ENCODE results near the gene LENG8. TPM values are rescaled to one million over a fixed set of nuclear protein-coding genes. Genes with fewer than 3 reads are reported as not detected.

LENG8 gene
- total RNA-seq, 1 experiment from 2014 or later, result 196 TPM

DNA sequence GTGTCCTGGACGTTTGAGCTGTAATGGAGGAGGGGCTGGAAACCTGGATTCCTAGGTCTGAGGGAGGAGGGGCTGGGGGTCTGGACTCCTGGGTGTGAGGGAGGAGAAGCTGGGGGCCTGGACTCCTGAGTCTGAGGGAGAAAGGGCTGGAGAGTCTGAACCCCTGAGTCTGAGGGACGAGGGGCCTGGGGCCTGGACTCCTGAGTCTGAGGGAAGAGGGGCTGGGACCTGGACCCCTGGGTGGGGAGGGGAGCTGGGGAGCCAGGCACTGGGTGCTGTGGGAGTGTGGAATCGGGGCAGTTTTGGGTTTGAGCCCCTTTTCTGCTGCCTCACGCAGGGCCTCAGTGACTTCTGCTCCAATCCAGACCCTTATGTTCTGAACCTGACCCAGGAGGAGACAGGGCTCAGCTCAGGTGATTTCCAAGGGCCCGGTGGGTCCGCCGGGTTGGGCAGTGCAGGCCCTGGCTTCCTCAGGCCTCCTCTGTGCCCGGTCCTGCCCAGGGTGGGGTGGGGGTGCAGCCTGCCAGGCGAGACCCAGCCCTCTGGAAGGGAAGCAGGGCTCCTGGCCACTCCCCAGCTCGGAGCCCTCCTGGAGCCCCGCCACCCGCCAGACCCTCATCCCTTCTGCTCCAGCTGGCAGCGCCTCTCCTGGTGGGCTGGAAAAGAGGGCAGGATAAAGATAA lies 19.3 kb upstream of the LENG8 start:
- TF ChIP-seq, protein P1, sequence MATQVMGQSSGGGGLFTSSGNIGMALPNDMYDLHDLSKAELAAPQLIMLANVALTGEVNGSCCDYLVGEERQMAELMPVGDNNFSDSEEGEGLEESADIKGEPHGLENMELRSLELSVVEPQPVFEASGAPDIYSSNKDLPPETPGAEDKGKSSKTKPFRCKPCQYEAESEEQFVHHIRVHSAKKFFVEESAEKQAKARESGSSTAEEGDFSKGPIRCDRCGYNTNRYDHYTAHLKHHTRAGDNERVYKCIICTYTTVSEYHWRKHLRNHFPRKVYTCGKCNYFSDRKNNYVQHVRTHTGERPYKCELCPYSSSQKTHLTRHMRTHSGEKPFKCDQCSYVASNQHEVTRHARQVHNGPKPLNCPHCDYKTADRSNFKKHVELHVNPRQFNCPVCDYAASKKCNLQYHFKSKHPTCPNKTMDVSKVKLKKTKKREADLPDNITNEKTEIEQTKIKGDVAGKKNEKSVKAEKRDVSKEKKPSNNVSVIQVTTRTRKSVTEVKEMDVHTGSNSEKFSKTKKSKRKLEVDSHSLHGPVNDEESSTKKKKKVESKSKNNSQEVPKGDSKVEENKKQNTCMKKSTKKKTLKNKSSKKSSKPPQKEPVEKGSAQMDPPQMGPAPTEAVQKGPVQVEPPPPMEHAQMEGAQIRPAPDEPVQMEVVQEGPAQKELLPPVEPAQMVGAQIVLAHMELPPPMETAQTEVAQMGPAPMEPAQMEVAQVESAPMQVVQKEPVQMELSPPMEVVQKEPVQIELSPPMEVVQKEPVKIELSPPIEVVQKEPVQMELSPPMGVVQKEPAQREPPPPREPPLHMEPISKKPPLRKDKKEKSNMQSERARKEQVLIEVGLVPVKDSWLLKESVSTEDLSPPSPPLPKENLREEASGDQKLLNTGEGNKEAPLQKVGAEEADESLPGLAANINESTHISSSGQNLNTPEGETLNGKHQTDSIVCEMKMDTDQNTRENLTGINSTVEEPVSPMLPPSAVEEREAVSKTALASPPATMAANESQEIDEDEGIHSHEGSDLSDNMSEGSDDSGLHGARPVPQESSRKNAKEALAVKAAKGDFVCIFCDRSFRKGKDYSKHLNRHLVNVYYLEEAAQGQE (IDR thresholded peaks at IDR 0.05; ENCODE audit: low read depth), result no peak
- TF ChIP-seq EZH2phosphoT487 (IDR thresholded peaks at IDR 0.05; ENCODE audit: borderline replicate concordance) (no peak), SIN3A (IDR thresholded peaks at IDR 0.05; ENCODE audit: low read depth) (no peak), ZFX (IDR thresholded peaks at IDR 0.05) (no peak), SP1 (IDR thresholded peaks at IDR 0.05; ENCODE audit: low read depth) (no peak), EGR1 (IDR thresholded peaks at IDR 0.05; ENCODE audit: low read depth) (no peak), EZH2 (IDR thresholded peaks at IDR 0.05) (no peak), FOSL1 (IDR thresholded peaks at IDR 0.05; ENCODE audit: low read depth) (no peak)
- TF ChIP-seq, protein P2, sequence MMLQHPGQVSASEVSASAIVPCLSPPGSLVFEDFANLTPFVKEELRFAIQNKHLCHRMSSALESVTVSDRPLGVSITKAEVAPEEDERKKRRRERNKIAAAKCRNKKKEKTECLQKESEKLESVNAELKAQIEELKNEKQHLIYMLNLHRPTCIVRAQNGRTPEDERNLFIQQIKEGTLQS (IDR thresholded peaks at IDR 0.05), result no peak
- TF ChIP-seq, protein P3, sequence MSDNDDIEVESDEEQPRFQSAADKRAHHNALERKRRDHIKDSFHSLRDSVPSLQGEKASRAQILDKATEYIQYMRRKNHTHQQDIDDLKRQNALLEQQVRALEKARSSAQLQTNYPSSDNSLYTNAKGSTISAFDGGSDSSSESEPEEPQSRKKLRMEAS (IDR thresholded peaks at IDR 0.05), result no peak
- peaks cover 29 to 36% of the 10 kb centered on the region in 2 experiments for H3K4me1 ChIP-seq (ENCODE audit: control insufficient read depth in 1 of 2, insufficient read depth in 2 of 2, low read length in 2 of 2)
- H2AFZ ChIP-seq (ENCODE audit: low read depth, low read length, poor library complexity, severe bottlenecking), result no peak overlapping the region
- H3K9ac ChIP-seq (ENCODE audit: low read length), result no peak overlapping the region
- H3K36me3 ChIP-seq (ENCODE audit: control insufficient read depth in 1 of 2, insufficient read depth in 2 of 2, low read length in 2 of 2), result no peaks in the 10 kb centered on the region
- no peak for DNase-seq (ENCODE audit: low read depth, low spot score)
- intact Hi-C loops (cut with micrococcal nuclease), result no loop called here
- ChIA-PET RAD21 (ENCODE audit: low non-redundant PET in 1 of 2, low total read pairs in 2 of 2, uncharacterized antibody in 2 of 2, unreplicated experiment in 2 of 2) (no interaction called here), POLR2A (no interaction called here), CTCF (no interaction called here)
- H3K4me3 ChIP-seq (replicated peaks in 1 of 2; ENCODE audit: low read depth in 1 of 2, low read length in 2 of 2), result no peak overlapping the region
- no peaks in the 10 kb centered on the region for H3K9me2 ChIP-seq (ENCODE audit: insufficient read depth)
- no TSS peak for BruUV-seq (replicated peaks)
- no peak for ATAC-seq
- peak overlapping the region; percentile 88 for H3K4me2 ChIP-seq (ENCODE audit: low read length)
- no peaks in the 10 kb centered on the region for H4K20me1 ChIP-seq (ENCODE audit: insufficient read depth)
- H3K79me2 ChIP-seq (ENCODE audit: insufficient read depth, low read length), result no peaks in the 10 kb centered on the region
- no peak overlapping the region for H3K27ac ChIP-seq (ENCODE audit: low read depth, low read length)
- H3K9me3 ChIP-seq (ENCODE audit: control insufficient read depth in 1 of 2, insufficient read depth in 1 of 2, low read depth in 1 of 2, low read length in 2 of 2), result no peaks in the 10 kb centered on the region
- no peaks in the 10 kb centered on the region for H3K27me3 ChIP-seq (ENCODE audit: insufficient read depth, low read length)

All from HCT116 (cell line).